Fibroblast of lung (primary cell): ENCODE results near the gene ARMC8. TPM values are rescaled to one million over a fixed set of nuclear protein-coding genes. Genes with fewer than 3 reads are reported as not detected.

Experiments
- DNase-seq, 2 donors: peaks; one replicate each; pipeline versions ENCODE4 v3.0.0 to v3.0.0-alpha.2; 2010; ENCODE audit warnings: low read depth in 2 of 2
- H2AFZ ChIP-seq: 2 replicates; pipeline ENCODE4 v1.5.1; 2012; ENCODE audit warnings: low read length, control low read depth, inconsistent platforms
- H3K27ac ChIP-seq: 2 replicates; pipeline ENCODE4 v1.5.1; 2011; ENCODE audit warnings: low read length, control low read depth; ENCODE audit not compliant: insufficient read depth
- H3K27me3 ChIP-seq: 2 replicates; pipeline ENCODE4 v1.5.1; 2011; ENCODE audit warnings: mild to moderate bottlenecking, low read length; ENCODE audit not compliant: control insufficient read depth, insufficient read depth
- H3K36me3 ChIP-seq: 2 replicates; pipeline ENCODE4 v1.5.1; 2011; ENCODE audit warnings: low read length; ENCODE audit not compliant: control insufficient read depth, insufficient read depth
- H3K4me1 ChIP-seq: 2 replicates; pipeline ENCODE4 v1.5.1; 2011; ENCODE audit warnings: low read length; ENCODE audit not compliant: control insufficient read depth, insufficient read depth; ENCODE audit errors: extremely low read depth
- H3K4me2 ChIP-seq: 2 replicates; pipeline ENCODE4 v1.5.1; 2011; ENCODE audit warnings: low read length, control low read depth; ENCODE audit not compliant: insufficient read depth; ENCODE audit errors: extremely low read depth
- H3K4me3 ChIP-seq, 4 experiments: fragments of 200-600 bp in 1 of 4; sonication (generic) in 1 of 4; replicated peaks in 1 of 4; 2 replicates each; pipeline ENCODE4 v1.5.1; 2011 to 2016; ENCODE audit warnings: low read length in 4 of 4, low read depth in 3 of 4, mild to moderate bottlenecking in 3 of 4, control low read depth in 2 of 4, inconsistent platforms in 1 of 4, mixed read lengths in 1 of 4; ENCODE audit not compliant: insufficient read depth in 1 of 4; ENCODE audit errors: control extremely low read depth in 1 of 4
- H3K79me2 ChIP-seq: 2 replicates; pipeline ENCODE4 v1.5.1; 2012; ENCODE audit warnings: mild to moderate bottlenecking, low read length, inconsistent platforms; ENCODE audit not compliant: control insufficient read depth, insufficient read depth
- H3K9ac ChIP-seq: 2 replicates; pipeline ENCODE4 v1.5.1; 2011; ENCODE audit warnings: mild to moderate bottlenecking, low read length, control low read depth; ENCODE audit not compliant: insufficient read depth
- H3K9me3 ChIP-seq: 2 replicates; pipeline ENCODE4 v1.5.1; 2012; ENCODE audit warnings: low read depth, low read length; ENCODE audit not compliant: control insufficient read depth, insufficient read depth
- H4K20me1 ChIP-seq: 2 replicates; pipeline ENCODE4 v1.5.1; 2011; ENCODE audit warnings: low read length; ENCODE audit not compliant: control insufficient read depth, insufficient read depth; ENCODE audit errors: extremely low read depth
- CTCF ChIP-seq, 2 donors: IDR thresholded peaks in 1 of 2; conservative IDR thresholded peaks in 1 of 2; 1 replicate in 1 of 2; 2 replicates in 1 of 2; pipeline ENCODE4 v1.5.1; 2011 to 2012; ENCODE audit warnings: low read length in 2 of 2, control low read depth in 1 of 2, inconsistent platforms in 1 of 2, low read depth in 1 of 2, mild to moderate bottlenecking in 1 of 2
- EZH2 ChIP-seq: IDR thresholded peaks from 2 replicates; pipeline ENCODE4 v1.5.1; 2012; ENCODE audit warnings: low read length, control low read depth, mild to moderate bottlenecking; ENCODE audit errors: missing control alignments
- polyA plus RNA-seq, 2 donors: library from polyadenylated mRNA; depleted of rRNA in 1 of 2; stranded (reverse) in 1 of 2; unstranded in 1 of 2; fragments of >200 nt; gene quantifications; 2 replicates each; pipeline ENCODE4 v1.2.1, GENCODE V29; 2011 to 2012; ENCODE audit warnings: missing spikeins in 1 of 2
- total RNA-seq: library from RNA; depleted of rRNA; stranded (reverse); fragments of >200 nt; gene quantifications from 2 replicates; pipeline ENCODE4 v1.2.1, GENCODE V29; 2014

The ARMC8 gene
- total and polyA plus RNA-seq, 2 donors (not counting 1 experiment from before 2014, with no cell fraction given), result 44.7 to 45.9 TPM

GRCh38 chr3:138154534-138154933 lies 32.6 kb upstream of the ARMC8 start:
- Histone ChIP-seq H3K36me3 (no peaks in the 10 kb centered on the region), H3K9me3 (no peaks in the 10 kb centered on the region), H3K79me2 (no peaks in the 10 kb centered on the region), H2AFZ (no peak overlapping the region), H3K27ac (no peak overlapping the region), H3K4me3 (no peak overlapping the region), H3K4me1 (no peaks in the 10 kb centered on the region), H3K9ac (no peak overlapping the region), H4K20me1 (no peaks in the 10 kb centered on the region), H3K27me3 (no peaks in the 10 kb centered on the region), H3K4me2 (no peak overlapping the region)
- DNase-seq, result no peak
- TF ChIP-seq EZH2 (no peak), CTCF (conservative IDR thresholded peaks at IDR 0.05 in 1 of 2, IDR thresholded peaks at IDR 0.05 in 1 of 2; ENCODE audit: low read depth in 1 of 2, low read length in 2 of 2) (no peak)

GRCh38 chr3:138157743-138158142 lies 29.4 kb upstream of the ARMC8 start:
- Histone ChIP-seq H3K9ac (no peak overlapping the region), H3K79me2 (no peaks in the 10 kb centered on the region), H4K20me1 (no peaks in the 10 kb centered on the region)

GRCh38 chr3:138165061-138165460 lies 22.0 kb upstream of the ARMC8 start:
- H3K4me3 ChIP-seq, result no peak overlapping the region
- no peaks in the 10 kb centered on the region for H3K4me1 ChIP-seq
- no peak for DNase-seq
- no peaks in the 10 kb centered on the region for H3K27me3 ChIP-seq
- no peak overlapping the region for H3K9ac ChIP-seq
- no peak overlapping the region for H3K4me2 ChIP-seq
- peaks cover 7% of the 10 kb centered on the region for H3K36me3 ChIP-seq
- no peaks in the 10 kb centered on the region for H3K9me3 ChIP-seq
- no peaks in the 10 kb centered on the region for H4K20me1 ChIP-seq
- no peak overlapping the region for H3K27ac ChIP-seq
- TF ChIP-seq EZH2 (no peak), CTCF (conservative IDR thresholded peaks at IDR 0.05 in 1 of 2, IDR thresholded peaks at IDR 0.05 in 1 of 2; ENCODE audit: low read depth in 1 of 2, low read length in 2 of 2) (no peak)
- H2AFZ ChIP-seq, result no peak overlapping the region
- no peaks in the 10 kb centered on the region for H3K79me2 ChIP-seq

More at GRCh38 chr3:138157743-138158142, 29.4 kb upstream of the ARMC8 start:
- no peak overlapping the region for H3K27ac ChIP-seq
- no peak for TF ChIP-seq CTCF (conservative IDR thresholded peaks at IDR 0.05 in 1 of 2, IDR thresholded peaks at IDR 0.05 in 1 of 2; ENCODE audit: low read depth in 1 of 2, low read length in 2 of 2)
- no peak for TF ChIP-seq EZH2
- no peaks in the 10 kb centered on the region for H3K36me3 ChIP-seq
- no peak for DNase-seq
- H3K27me3 ChIP-seq, result no peaks in the 10 kb centered on the region
- no peaks in the 10 kb centered on the region for H3K9me3 ChIP-seq
- H3K4me3 ChIP-seq, result no peak overlapping the region
- no peak overlapping the region for H2AFZ ChIP-seq
- no peaks in the 10 kb centered on the region for H3K4me1 ChIP-seq
- no peak overlapping the region for H3K4me2 ChIP-seq
